ENCODE results near the gene GPS2. TPM values are rescaled to one million over a fixed set of nuclear protein-coding genes. Genes with fewer than 3 reads are reported as not detected.

The GPS2 gene
- total and polyA plus RNA-seq, 2 donors (not counting 3 experiments of a cell fraction or from before 2014, with no cell fraction given) = 51.6 to 132 TPM

DNA sequence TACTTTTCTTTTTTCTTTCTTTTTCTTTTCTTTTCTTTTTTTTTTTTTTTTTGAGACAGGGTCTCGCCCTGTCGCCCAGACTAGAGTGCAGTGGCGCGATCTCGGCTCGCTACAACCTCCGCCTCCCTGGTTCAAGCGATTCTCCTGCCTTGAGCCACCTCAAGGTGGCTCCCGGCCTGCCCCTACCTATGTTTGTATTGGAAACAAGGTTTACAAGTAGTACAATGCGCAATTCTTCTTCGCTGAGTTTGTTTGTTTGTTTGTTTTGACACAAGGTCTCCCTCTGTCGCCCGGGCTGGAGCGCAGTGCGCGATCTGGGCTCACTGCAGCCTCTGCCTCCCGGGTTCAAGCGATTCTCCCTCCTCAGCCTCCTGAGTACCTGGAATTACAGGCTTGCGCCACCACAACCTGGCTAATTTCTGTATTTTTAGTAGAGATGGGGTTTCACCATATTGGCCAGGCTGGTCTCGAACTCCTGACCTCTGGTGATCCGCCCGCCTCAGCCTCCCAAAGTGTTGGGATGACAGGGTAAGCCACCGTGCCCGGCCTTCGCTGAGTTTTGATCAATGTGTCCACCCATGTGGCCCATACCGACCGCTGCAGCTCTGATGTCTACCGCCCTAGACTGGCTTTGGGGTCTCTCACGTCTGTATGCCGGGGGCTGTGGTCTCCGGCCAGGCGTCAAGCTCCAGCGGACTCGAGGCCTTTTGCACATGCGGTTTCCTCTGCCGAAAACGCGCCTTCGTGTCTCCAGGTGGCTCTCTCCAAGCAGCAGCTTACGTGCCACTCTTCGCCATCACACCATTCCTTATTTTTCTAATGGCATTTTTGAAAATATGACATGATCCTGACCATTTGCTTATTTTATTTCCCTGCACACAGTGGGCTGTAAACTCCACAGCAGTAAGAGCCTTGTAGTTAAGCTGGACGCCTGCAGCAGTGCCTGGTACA is 19.7 kb downstream of the GPS2 start:
- DNase-seq (ENCODE audit: low read depth, low spot score) = no peak
- TF ChIP-seq MAX (IDR thresholded peaks at IDR 0.05; ENCODE audit: insufficient read depth, insufficient read length) = no peak
- no peak for TF ChIP-seq JUN (IDR thresholded peaks at IDR 0.05; ENCODE audit: borderline replicate concordance, insufficient read depth, insufficient read length, low read depth)
- no peak for TF ChIP-seq POLR2A (IDR thresholded peaks at IDR 0.05; ENCODE audit: low read depth, low read length)
- peak; percentile 22 for TF ChIP-seq EZH2 (IDR thresholded peaks at IDR 0.05; ENCODE audit: borderline replicate concordance, low read depth, low read length, severe bottlenecking)
- TF ChIP-seq MYC (IDR thresholded peaks at IDR 0.05; ENCODE audit: low read depth, low read length) = no peak
- BruUV-seq (replicated peaks) = no TSS peak
- no peak overlapping the region for H3K27ac ChIP-seq (ENCODE audit: insufficient read depth, low read depth, low read length)
- no peaks in the 10 kb centered on the region for H3K9me3 ChIP-seq (replicated peaks; ENCODE audit: control insufficient read depth, insufficient read depth, low read length)
- no peaks in the 10 kb centered on the region for H3K36me3 ChIP-seq (ENCODE audit: control insufficient read depth in 2 of 2, extremely low read depth in 1 of 2, insufficient read depth in 2 of 2, low read length in 2 of 2)
- no peak overlapping the region for H3K4me3 ChIP-seq (replicated peaks in 1 of 3; ENCODE audit: insufficient read depth in 1 of 3, low read depth in 1 of 3, low read length in 3 of 3)
- H3K9me1 ChIP-seq (replicated peaks; ENCODE audit: control insufficient read depth, extremely low read depth, insufficient read depth, low read length) = no peaks in the 10 kb centered on the region
- dilution Hi-C loops (cut with MboI; ENCODE audit: extremely low pct_ligation_motif_present, low sequenced_read_pairs) (no loop called here), intact Hi-C loops (cut with micrococcal nuclease) (loop anchor here (1.0 to 5.0 kb wide), 6 partner anchors 15 to 250 kb away; partner anchors contain the start of gene ELP5)
- H3K4me1 ChIP-seq (ENCODE audit: control insufficient read depth, extremely low read depth, insufficient read depth, low read length) = peaks cover 8% of the 10 kb centered on the region
- FAIRE-seq = no peak
- no peaks in the 10 kb centered on the region for H4K20me1 ChIP-seq (replicated peaks; ENCODE audit: control insufficient read depth, extremely low read depth, insufficient read depth, low read length)
- no peak overlapping the region for H3K9ac ChIP-seq (replicated peaks; ENCODE audit: extremely low read depth, insufficient read depth, low read length)
- no peak overlapping the region for H3K4me2 ChIP-seq (ENCODE audit: insufficient read depth, low read length)
- H2AFZ ChIP-seq (ENCODE audit: low read depth, low read length) = peak overlapping the region; percentile 46
- no peaks in the 10 kb centered on the region for H3K79me2 ChIP-seq (ENCODE audit: control insufficient read depth, insufficient read depth, low read length)
- POLR2A ChIA-PET = no interaction called here
- CTCF ChIA-PET = interaction anchor here (0.7 to 3.6 kb wide), 36 partner anchors 9 to 385 kb away, joined by 3 to 170 read pairs (median 5); partner anchors contain the start of genes ACADVL, ACAP1, CTDNEP1 and DLG4
- peaks cover 16 to 26% of the 10 kb centered on the region in 2 experiments for H3K27me3 ChIP-seq (ENCODE audit: control insufficient read depth in 2 of 2, insufficient read depth in 2 of 2, low read length in 2 of 2)

GRCh38 chr17:7294614-7295153 is 20.5 kb downstream of the GPS2 start, which contains the start of gene YBX2:
YBX2 (minus strand) TSS chr17:7294639; CDS start chr17:7294500, 139 bp downstream.
- Histone ChIP-seq H3K79me2 (ENCODE audit: control insufficient read depth, insufficient read depth, low read length) (no peaks in the 10 kb centered on the region), H3K9ac (replicated peaks; ENCODE audit: extremely low read depth, insufficient read depth, low read length) (no peak within 1 kb of the TSS), H3K4me3 (replicated peaks in 1 of 3; ENCODE audit: insufficient read depth in 1 of 3, low read depth in 1 of 3, low read length in 3 of 3) (no peak within 1 kb of the TSS), H4K20me1 (replicated peaks; ENCODE audit: control insufficient read depth, extremely low read depth, insufficient read depth, low read length) (no peaks in the 10 kb centered on the region), H3K27me3 (ENCODE audit: control insufficient read depth in 2 of 2, insufficient read depth in 2 of 2, low read length in 2 of 2) (peaks cover 16 to 28% of the 10 kb centered on the region in 2 experiments), H3K36me3 (ENCODE audit: control insufficient read depth in 2 of 2, extremely low read depth in 1 of 2, insufficient read depth in 2 of 2, low read length in 2 of 2) (no peaks in the 10 kb centered on the region), H3K4me1 (ENCODE audit: control insufficient read depth, extremely low read depth, insufficient read depth, low read length) (peaks cover 8% of the 10 kb centered on the region), H2AFZ (ENCODE audit: low read depth, low read length) (peak within 1 kb of the TSS; percentile 44), H3K9me3 (replicated peaks; ENCODE audit: control insufficient read depth, insufficient read depth, low read length) (no peaks in the 10 kb centered on the region), H3K4me2 (ENCODE audit: insufficient read depth, low read length) (no peak within 1 kb of the TSS), H3K27ac (ENCODE audit: insufficient read depth, low read depth, low read length) (no peak within 1 kb of the TSS), H3K9me1 (replicated peaks; ENCODE audit: control insufficient read depth, extremely low read depth, insufficient read depth, low read length) (no peaks in the 10 kb centered on the region)
- dilution Hi-C loops (cut with MboI; ENCODE audit: extremely low pct_ligation_motif_present, low sequenced_read_pairs) (no loop called here), intact Hi-C loops (cut with micrococcal nuclease) (loop anchor here (5.0 kb wide), 1 partner anchor 157 kb away; no protein-coding TSS in a partner anchor)
- POLR2A ChIA-PET = no interaction called here
- TF ChIP-seq GATA2 (IDR thresholded peaks at IDR 0.05; ENCODE audit: insufficient read depth, insufficient read length, low read depth, low read length) = no peak
- TF ChIP-seq MYC (IDR thresholded peaks at IDR 0.05; ENCODE audit: low read depth, low read length) = no peak
- TF ChIP-seq POLR2A (IDR thresholded peaks at IDR 0.05; ENCODE audit: low read depth, low read length) = no peak
- TF ChIP-seq FOS (IDR thresholded peaks at IDR 0.05; ENCODE audit: borderline replicate concordance, insufficient read depth, low read length) = no peak
- no peak for TF ChIP-seq JUN (IDR thresholded peaks at IDR 0.05; ENCODE audit: borderline replicate concordance, insufficient read depth, insufficient read length, low read depth)
- no peak for TF ChIP-seq CTCF (IDR thresholded peaks at IDR 0.05; ENCODE audit: extremely low read depth in 1 of 2, insufficient read depth in 1 of 2, low read depth in 1 of 2, low read length in 2 of 2)
- no peak for TF ChIP-seq MAX (IDR thresholded peaks at IDR 0.05; ENCODE audit: insufficient read depth, insufficient read length)
- no peak for TF ChIP-seq POLR2AphosphoS5 (IDR thresholded peaks at IDR 0.05; ENCODE audit: insufficient read depth, low read depth, low read length)
- no peak for FAIRE-seq
- DNase-seq (ENCODE audit: low read depth, low spot score) = peak; percentile 45
- CTCF ChIA-PET = no interaction called here
- BruUV-seq (replicated peaks) = no TSS peak

Data from endothelial cell of umbilical vein (primary cell).